GM18511 (cell line): ENCODE results near the gene AMIGO1.

Experiments used
- ATAC-seq: cut with Tn5 transposase; IDR thresholded peaks from one replicate; pipeline ENCODE4 v1.9.1; 2021; ENCODE audit warnings: mild to moderate bottlenecking, moderate library complexity; ENCODE audit not compliant: unreplicated experiment

Gene AMIGO1

GRCh38 chr1:109534307-109534858, 24.9 kb upstream of the AMIGO1 start:
- no peak for ATAC-seq

DNA sequence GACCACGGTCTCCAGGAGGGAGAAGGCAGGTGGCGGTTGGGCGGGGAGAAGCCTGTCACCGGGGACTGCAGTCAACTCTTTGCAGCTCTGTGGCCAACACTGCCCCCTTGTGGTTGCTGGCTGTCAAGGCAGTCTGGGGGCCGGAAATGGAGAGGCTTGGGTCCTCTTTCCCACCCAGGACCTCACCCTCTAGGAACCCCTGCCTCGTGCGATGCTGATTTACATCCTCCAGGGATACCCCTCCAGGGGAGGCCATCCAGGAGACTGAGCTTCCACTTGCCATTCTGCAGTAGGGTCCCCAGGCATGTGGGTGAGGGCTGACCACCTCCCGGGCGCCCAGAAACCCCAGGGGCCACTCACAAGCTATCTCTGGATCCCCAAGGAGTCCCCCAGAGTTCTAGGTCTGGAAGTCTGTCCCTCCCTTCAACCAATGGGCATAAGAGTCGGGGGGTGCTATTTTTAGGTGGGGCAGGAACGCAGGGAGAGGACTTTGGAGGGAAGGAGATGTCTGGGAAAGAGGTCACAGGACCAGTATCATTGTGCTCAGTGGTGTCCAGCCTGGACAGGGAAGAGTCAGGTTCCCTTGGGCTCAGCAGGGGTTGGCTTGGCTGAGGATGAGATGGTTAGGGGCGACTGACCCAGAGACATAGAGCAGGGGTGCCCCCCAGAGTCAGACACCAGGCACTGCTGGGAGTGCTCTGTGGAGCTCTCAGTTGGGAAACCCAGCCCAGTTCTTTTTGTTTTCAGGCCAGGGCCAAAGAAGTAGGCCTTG, 23.0 kb upstream of the AMIGO1 start:
- ATAC-seq = peak; percentile 87

GRCh38 chr1:109531826-109532364, 22.4 kb upstream of the AMIGO1 start:
- ATAC-seq = no peak

DNA sequence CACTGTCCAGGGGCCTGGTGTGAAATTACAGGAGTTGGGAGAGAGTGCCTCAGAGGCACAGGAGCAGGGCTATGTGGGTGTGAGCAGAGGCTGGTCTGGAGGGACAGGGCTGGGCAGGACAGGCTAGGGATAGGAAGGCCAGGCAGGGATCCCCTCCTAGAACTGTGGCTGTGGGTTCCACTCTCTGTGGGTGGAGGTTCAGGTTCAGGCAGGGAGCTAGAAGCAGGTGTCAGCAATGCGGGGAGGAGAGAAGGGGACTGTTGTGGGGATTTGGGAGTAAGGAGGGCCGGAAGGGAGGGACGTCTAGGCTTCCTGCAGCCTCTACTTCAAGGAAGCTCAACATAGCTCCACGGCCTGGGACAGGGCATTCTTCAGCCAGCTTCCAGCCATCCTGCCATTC, 21.9 kb upstream of the AMIGO1 start:
- ATAC-seq = no peak

- no peak for ATAC-seq
These were observed 21.0 kb upstream of the AMIGO1 start for GRCh38 chr1:109530457-109531087.

DNA sequence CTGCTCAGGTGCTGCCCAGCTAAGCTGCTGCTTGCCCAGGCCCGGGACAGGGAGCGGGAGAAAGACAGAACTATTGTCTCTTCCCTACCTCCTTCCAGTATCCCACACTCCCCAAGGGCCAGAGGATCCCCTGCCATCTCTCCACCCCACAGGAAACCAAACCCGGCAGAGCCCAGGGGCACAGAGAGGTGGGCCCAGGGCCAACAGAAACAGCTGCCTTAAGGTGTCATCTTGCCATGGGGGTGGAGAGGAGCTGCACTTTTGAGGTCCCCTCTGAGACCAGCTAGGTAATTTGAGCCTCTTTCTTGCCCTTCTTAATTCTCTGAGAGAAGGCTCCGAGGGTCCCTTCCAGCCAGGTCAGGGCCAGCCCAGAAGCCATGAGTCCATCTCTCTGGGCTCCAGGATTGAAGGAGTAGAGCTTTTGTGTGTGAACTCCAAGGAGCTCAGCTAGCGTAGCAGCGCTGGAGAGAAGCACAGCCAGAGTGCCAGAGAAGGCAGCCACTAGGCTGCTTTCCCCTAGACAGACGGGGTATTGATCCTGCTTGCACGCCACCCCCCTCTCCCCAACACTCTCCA, 20.4 kb upstream of the AMIGO1 start:
- no peak for ATAC-seq

- no peak for ATAC-seq
These were observed 19.2 kb upstream of the AMIGO1 start for GRCh38 chr1:109528712-109529111.

GRCh38 chr1:109527846-109528695, 18.5 kb upstream of the AMIGO1 start:
- no peak for ATAC-seq

- peak; percentile 69 for ATAC-seq
These were observed 17.7 kb upstream of the AMIGO1 start for GRCh38 chr1:109527098-109527811.

- ATAC-seq = no peak
These were observed 14.2 kb upstream of the AMIGO1 start for GRCh38 chr1:109523706-109524105.

- ATAC-seq = no peak
These were observed 12.5 kb upstream of the AMIGO1 start for GRCh38 chr1:109522026-109522425.

DNA sequence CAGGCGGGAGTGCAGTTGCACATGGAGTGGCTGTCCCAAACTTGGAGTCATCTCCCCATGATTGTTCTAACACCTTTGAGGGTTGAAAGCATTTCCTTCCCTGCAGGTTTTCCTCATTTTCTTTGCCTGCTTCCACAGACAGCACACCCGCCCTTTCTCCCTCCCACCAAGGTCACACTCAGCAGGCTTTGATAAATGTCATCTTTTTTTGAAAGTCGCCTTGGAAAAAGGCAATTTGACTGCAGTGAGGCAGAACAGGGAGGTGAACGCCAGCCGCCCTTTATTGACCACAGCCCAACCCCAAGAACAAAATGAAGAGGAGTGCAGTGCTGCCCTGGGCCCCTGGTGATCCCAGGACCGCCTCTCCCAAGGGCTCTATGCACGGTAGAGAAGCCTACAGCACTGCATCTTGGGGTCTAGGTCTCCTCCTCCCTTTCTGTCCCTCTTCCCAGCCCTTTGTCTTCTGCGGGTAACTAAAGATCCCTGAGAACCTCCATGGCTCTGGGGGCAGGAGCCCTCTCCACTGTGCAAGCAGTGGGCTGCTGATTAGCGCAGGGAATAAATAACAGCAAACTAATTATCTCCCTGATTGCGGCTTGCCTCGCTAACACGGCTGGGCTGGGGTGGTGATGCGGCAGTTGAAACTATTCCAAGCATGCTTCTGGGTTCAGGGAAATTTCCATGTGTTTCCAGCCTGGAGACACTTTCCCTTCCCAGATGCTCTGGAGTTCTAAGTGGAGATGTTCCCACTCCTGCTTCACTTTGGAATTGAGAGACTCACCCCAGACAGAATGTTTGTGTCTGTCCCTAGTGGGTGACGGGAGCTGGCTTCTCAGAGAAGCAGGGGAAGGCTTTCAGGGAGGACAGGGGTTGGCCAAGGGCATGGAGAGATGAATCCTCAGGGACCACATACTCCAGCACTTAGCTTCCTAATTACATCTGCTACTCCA, 11.8 kb upstream of the AMIGO1 start:
- ATAC-seq = no peak

- no peak for ATAC-seq
These were observed 7.8 kb upstream of the AMIGO1 start for GRCh38 chr1:109517337-109517736.

DNA sequence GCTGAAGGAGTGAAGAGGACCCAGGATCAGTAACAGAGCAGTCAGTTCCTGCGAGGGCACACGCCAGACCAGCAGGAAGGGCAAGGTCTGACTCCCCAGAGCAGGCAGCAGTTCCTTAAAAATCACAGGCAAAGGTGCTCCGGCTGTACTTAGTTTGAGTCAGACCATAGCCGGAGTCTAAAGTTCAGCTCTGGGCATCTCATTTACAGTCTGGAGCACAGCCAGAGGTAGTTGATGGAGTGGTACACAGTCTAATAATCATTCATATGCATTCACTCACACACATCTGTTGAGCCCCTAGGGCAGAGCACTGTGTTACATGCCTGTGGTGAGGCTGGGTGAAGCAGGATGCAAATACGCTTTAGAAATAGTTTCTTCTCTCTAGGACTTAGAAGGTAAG, 7.3 kb upstream of the AMIGO1 start:
- no peak for ATAC-seq

DNA sequence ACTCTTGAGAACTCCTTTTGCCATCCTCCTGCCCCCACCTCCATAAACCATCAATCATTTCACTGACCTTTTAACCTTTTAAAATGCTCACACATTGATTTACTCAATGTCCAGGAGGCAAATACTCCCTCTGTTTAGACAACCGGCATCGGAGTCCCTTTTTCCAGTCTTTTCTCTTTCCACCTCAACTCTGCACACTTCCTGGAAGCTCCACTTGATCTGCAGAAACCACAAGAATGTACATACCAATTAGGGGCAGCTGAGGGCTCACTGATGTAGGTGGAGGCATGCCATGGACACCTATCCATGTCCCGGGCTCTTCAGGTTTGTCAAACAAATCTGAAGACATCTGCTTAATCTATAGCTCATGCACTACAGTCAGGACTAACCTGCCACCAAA, 5.3 kb upstream of the AMIGO1 start:
- ATAC-seq = no peak

DNA sequence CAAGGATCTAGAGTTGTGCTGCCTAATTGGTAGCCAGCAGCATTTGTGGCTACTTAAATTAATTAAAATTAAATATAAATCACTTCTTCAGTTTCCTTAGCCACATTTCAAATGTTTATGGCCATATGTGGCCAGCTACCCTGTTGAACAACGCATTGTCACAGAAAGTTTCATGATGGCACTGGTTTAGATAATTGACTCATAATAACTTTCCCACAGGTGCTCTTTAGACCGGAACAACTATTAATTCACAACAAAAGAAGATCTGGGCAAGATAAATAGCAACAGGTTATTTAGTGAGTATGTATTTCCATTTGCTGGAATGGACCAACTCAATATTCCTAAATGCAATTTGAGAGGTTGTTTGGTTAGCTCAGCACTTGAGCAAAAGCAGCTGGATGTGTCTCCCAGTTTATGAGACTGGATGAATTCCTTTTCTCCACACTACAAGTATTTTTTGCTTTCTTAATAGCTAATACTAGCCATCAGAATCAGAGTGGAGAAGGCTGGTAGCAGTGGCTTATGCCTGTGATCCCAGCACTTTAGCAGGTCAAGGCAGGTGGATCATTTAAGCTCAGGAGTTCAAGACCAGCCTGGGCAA, 3.7 kb upstream of the AMIGO1 start:
- ATAC-seq = no peak

- ATAC-seq = no peak
These were observed 703 bp downstream of the AMIGO1 start for GRCh38 chr1:109508873-109509175.

DNA sequence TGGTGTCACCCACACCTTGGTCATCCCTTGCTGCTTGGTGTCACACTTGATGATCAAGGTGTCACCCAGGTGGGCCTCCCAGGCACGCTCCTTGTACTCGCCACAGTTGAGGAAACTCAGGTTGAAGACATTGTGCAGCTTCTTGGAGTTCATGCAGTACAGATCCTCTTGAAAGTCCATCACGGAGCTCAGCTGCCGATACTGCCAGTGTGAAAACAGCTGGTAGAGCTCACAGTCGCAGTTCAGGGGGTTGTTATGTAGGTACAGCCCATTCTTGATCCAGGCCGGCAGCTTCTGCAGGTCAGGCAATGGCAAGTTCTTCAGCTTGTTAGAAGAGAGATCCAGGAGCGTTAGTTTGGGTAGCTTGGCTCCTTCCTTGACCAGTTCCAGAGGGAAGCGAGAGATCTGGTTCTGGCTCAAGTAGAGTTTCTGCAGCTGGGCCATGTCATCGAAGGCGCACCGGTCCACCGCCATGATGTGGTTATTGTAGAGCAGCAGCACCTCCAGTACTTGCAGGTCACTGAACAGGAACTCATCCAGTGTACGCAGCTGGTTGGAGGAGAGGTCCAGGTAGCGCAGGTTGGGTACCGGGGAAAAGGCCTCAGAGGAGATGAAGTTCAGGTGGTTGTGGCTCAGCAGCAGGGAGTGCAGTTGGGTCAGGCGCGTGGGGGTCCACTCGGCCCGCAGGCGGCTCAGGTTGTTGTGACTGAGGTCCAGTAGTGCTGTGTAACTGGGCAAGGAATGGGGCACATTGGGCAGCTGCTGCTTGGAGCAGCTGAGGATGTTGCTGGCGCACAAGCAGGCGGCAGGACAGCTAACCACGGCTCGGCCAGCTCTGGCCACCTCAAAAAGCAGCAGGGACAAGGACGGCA, 1.3 kb downstream of the AMIGO1 start:
- ATAC-seq = no peak
